GM18508 (cell line): ENCODE measurements around the gene KRTAP5-6.

Experiments
- ATAC-seq: cut with Tn5 transposase; IDR thresholded peaks from one replicate; pipeline ENCODE4 v1.9.1; 2021; ENCODE audit warnings: moderate number of reproducible peaks; ENCODE audit not compliant: insufficient read depth, unreplicated experiment

Gene KRTAP5-6

GRCh38 chr11:1729692-1730011 lies 32.7 kb downstream of the KRTAP5-6 start:
- ATAC-seq = no peak

GRCh38 chr11:1730059-1730629 lies 33.1 kb downstream of the KRTAP5-6 start:
- no peak for ATAC-seq

GRCh38 chr11:1731451-1732059 lies 34.6 kb downstream of the KRTAP5-6 start:
- no peak for ATAC-seq

- ATAC-seq = no peak
Measured at GRCh38 chr11:1732418-1733008, 35.5 kb downstream of the KRTAP5-6 start.

GRCh38 chr11:1733009-1733715 lies 36.2 kb downstream of the KRTAP5-6 start:
- no peak for ATAC-seq

GRCh38 chr11:1733716-1734640 lies 37.0 kb downstream of the KRTAP5-6 start:
- ATAC-seq = no peak

GRCh38 chr11:1734641-1735081 lies 37.7 kb downstream of the KRTAP5-6 start:
- no peak for ATAC-seq

- ATAC-seq = no peak
Measured at GRCh38 chr11:1735271-1735670, 38.3 kb downstream of the KRTAP5-6 start.

GRCh38 chr11:1736447-1736992 lies 39.5 kb downstream of the KRTAP5-6 start:
- ATAC-seq = no peak

GRCh38 chr11:1737080-1737757 lies 40.2 kb downstream of the KRTAP5-6 start:
- ATAC-seq = no peak

- ATAC-seq = no peak
Measured at GRCh38 chr11:1738380-1738779, 41.4 kb downstream of the KRTAP5-6 start.

- ATAC-seq = no peak
Measured at GRCh38 chr11:1739576-1739975, 42.6 kb downstream of the KRTAP5-6 start.

- ATAC-seq = no peak
Measured at GRCh38 chr11:1740786-1741530, 44.0 kb downstream of the KRTAP5-6 start.

- no peak for ATAC-seq
Measured at GRCh38 chr11:1741741-1742140, 44.7 kb downstream of the KRTAP5-6 start.

GRCh38 chr11:1742371-1742770 lies 45.4 kb downstream of the KRTAP5-6 start:
- no peak for ATAC-seq

- no peak for ATAC-seq
Measured at GRCh38 chr11:1742869-1743584, 46.0 kb downstream of the KRTAP5-6 start.

- no peak for ATAC-seq
Measured at GRCh38 chr11:1743585-1744136, 46.7 kb downstream of the KRTAP5-6 start.
